Adrenal gland (tissue), 5 donors: Measurements from ENCODE around the gene CFAP299.

Source experiments
- CTCF ChIP-seq, 6 experiments: fragments of 450-650 bp in 4 of 6; fragments of 200-600 bp in 2 of 6; sonication (generic) in 1 of 6; IDR thresholded peaks; 1 replicate in 5 of 6; 2 replicates in 1 of 6; pipeline versions ENCODE4 v1.5.1 to v1.8.0; 2016 to 2021; ENCODE audit warnings: antibody characterized with exemption in 6 of 6, mild to moderate bottlenecking in 2 of 6, moderate library complexity in 1 of 6
- POLR2A ChIP-seq, 2 donors: fragments of 450-650 bp; IDR thresholded peaks; one replicate each; pipeline ENCODE4 v1.6.1; 2017; ENCODE audit warnings: antibody characterized with exemption in 2 of 2, mild to moderate bottlenecking in 2 of 2, moderate library complexity in 1 of 2
- donor health status: DM: no; HTN: no; CAD: no.

GRCh38 chr4:80454040-80454439, 118.5 kb downstream of the CFAP299 start:
- TF ChIP-seq CTCF (IDR thresholded peaks at IDR 0.05), result no peak
- TF ChIP-seq POLR2A (IDR thresholded peaks at IDR 0.05), result no peak
